SU-DHL-6 (cell line): ENCODE data around the gene MRPL14.

Experiments
- H2AFZ ChIP-seq: fragments of 200-600 bp; sonication (generic); 2 replicates; pipeline ENCODE4 v1.6.1; 2014; ENCODE audit warnings: low read depth, mild to moderate bottlenecking, moderate library complexity, mixed read lengths, antibody characterized with exemption, low read length; ENCODE audit not compliant: severe bottlenecking
- H3F3A ChIP-seq: fragments of 200-600 bp; shearing (Covaris generic); 2 replicates; pipeline ENCODE4 v1.6.0; 2016; ENCODE audit warnings: antibody characterized with exemption, mild to moderate bottlenecking; ENCODE audit not compliant: insufficient read depth
- H3K27ac ChIP-seq: fragments of 200-600 bp; sonication (generic); 2 replicates; pipeline ENCODE4 v1.5.1; 2016; ENCODE audit warnings: low read depth, mild to moderate bottlenecking, low read length, moderate library complexity, mixed read lengths
- H3K27me3 ChIP-seq: fragments of 200-600 bp; sonication (generic), shearing (Covaris generic); 2 replicates; pipeline ENCODE4 v1.6.0; 2014; ENCODE audit warnings: mild to moderate bottlenecking, low read length
- H3K36me3 ChIP-seq: fragments of 200-600 bp; sonication (generic); 2 replicates; pipeline ENCODE4 v1.6.1; 2014; ENCODE audit warnings: mild to moderate bottlenecking, low read length, mixed read lengths
- H3K4me2 ChIP-seq: fragments of 300-600, 200-600 bp; shearing (Covaris generic), sonication (generic); 2 replicates; pipeline ENCODE4 v1.6.0; 2014; ENCODE audit warnings: low read length, low read depth, mild to moderate bottlenecking; ENCODE audit not compliant: poor library complexity, severe bottlenecking
- H3K4me3 ChIP-seq: fragments of 200-600 bp; sonication (generic); 2 replicates; pipeline ENCODE4 v1.5.1; 2014; ENCODE audit warnings: antibody characterized with exemption, low read length, mild to moderate bottlenecking, mixed read lengths; ENCODE audit not compliant: insufficient read depth, poor library complexity, severe bottlenecking
- H3K79me2 ChIP-seq: fragments of 200-600 bp; sonication (generic); 2 replicates; pipeline ENCODE4 v1.6.1; 2014; ENCODE audit warnings: mild to moderate bottlenecking, low read length, moderate library complexity; ENCODE audit not compliant: insufficient read depth
- H3K9ac ChIP-seq: fragments of 200-600 bp; sonication (generic); 2 replicates; pipeline ENCODE4 v1.7.0; 2014; ENCODE audit warnings: mild to moderate bottlenecking, low read length
- H3K9me2 ChIP-seq: fragments of 200-600 bp; sonication (generic); replicated peaks from 2 replicates; pipeline ENCODE4 v1.6.1; 2014; ENCODE audit warnings: low read length; ENCODE audit not compliant: insufficient read depth
- H3K9me3 ChIP-seq: fragments of 200-600 bp; sonication (generic); 2 replicates; pipeline ENCODE4 v1.6.1; 2014; ENCODE audit warnings: low read length, mixed read lengths; ENCODE audit not compliant: insufficient read depth
- H4K20me1 ChIP-seq: fragments of 200-600 bp; sonication (generic); 2 replicates; pipeline ENCODE4 v1.6.1; 2014; ENCODE audit warnings: low read depth, mild to moderate bottlenecking, antibody characterized with exemption, low read length, moderate library complexity, mixed read lengths
- CTCF ChIP-seq: fragments of 200-600 bp; sonication (generic); IDR thresholded peaks from one replicate; pipeline ENCODE4 v1.5.1; 2017; ENCODE audit warnings: antibody characterized with exemption, mild to moderate bottlenecking, low read length, moderate library complexity; ENCODE audit not compliant: insufficient read depth, poor library complexity, severe bottlenecking
- EZH2phosphoT487 ChIP-seq: fragments of 200-600 bp; sonication (generic), shearing (Covaris generic); conservative IDR thresholded peaks from 2 replicates; pipeline ENCODE4 v1.6.1; 2018; ENCODE audit warnings: mild to moderate bottlenecking, antibody characterized with exemption, low read length, moderate library complexity, mixed read lengths

The MRPL14 gene

DNA sequence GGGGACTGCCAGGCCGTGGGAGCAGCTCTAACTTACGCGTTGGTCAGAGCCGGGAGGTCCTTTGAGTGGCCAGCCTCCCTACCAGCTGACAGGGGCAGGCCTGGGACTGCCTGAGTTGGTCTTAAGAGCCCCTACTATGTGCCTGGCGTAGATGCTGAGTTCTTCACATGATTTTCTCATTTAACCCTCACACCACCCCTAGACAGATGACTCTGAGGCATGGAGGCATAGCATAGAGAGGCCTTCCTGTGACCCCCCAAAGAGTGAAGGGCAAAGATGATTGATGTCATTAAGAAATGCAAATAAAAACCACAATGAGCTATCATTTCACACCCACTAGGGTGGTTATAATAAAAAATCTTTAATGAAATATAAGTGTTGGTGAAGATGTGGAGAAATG lies 36.8 kb downstream of the MRPL14 start:
- Histone ChIP-seq H3F3A (no peaks in the 10 kb centered on the region), H3K9ac (no peak overlapping the region), H2AFZ (no peak overlapping the region), H3K4me3 (no peak overlapping the region), H4K20me1 (no peaks in the 10 kb centered on the region), H3K9me3 (no peaks in the 10 kb centered on the region), H3K4me2 (no peak overlapping the region), H3K79me2 (no peaks in the 10 kb centered on the region), H3K27me3 (no peaks in the 10 kb centered on the region), H3K27ac (no peak overlapping the region), H3K36me3 (no peaks in the 10 kb centered on the region; the same call in 1 of the 2 replicates), H3K9me2 (no peaks in the 10 kb centered on the region)
- TF ChIP-seq CTCF (no peak), EZH2phosphoT487 (no peak)

- no peak overlapping the region for H3K4me3 ChIP-seq
- no peaks in the 10 kb centered on the region for H3K9me2 ChIP-seq
- no peak overlapping the region for H3K27ac ChIP-seq
- no peak overlapping the region for H3K9ac ChIP-seq
- no peaks in the 10 kb centered on the region for H3K9me3 ChIP-seq
- H3K27me3 ChIP-seq, result no peaks in the 10 kb centered on the region
- H3F3A ChIP-seq, result no peaks in the 10 kb centered on the region
- no peaks in the 10 kb centered on the region; the same call in 1 of the 2 replicates for H3K36me3 ChIP-seq
- no peaks in the 10 kb centered on the region for H4K20me1 ChIP-seq
- no peak overlapping the region for H3K4me2 ChIP-seq
- TF ChIP-seq CTCF, result no peak
- no peak for TF ChIP-seq EZH2phosphoT487
- no peaks in the 10 kb centered on the region for H3K79me2 ChIP-seq
- H2AFZ ChIP-seq, result no peak overlapping the region
These were observed 38.2 kb downstream of the MRPL14 start for GRCh38 chr6:44088827-44089590.

DNA sequence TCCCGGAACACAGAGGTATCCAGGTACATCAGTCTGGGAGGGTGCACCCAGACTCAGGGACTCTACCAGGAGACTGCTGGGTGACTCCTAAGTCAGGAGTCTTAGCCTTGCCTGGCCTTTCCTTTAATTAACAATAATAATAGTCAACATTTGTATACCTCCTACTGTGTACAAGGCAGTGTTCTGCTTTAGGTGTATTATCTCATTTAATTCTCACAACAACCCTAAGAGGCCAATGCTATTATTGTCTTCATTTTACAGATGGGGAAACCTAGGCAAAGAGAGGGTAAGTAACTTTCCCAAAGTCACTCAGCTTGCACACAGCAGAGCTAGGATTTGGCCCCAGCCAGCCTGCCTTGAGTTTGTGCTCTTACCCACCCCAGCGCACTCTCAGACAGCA lies 39.6 kb downstream of the MRPL14 start:
- H3K4me2 ChIP-seq, result no peak overlapping the region
- H3K79me2 ChIP-seq, result no peaks in the 10 kb centered on the region
- TF ChIP-seq CTCF, result no peak
- TF ChIP-seq EZH2phosphoT487, result no peak
- no peak overlapping the region for H3K4me3 ChIP-seq
- no peaks in the 10 kb centered on the region for H4K20me1 ChIP-seq
- no peaks in the 10 kb centered on the region for H3K36me3 ChIP-seq
- no peak overlapping the region for H2AFZ ChIP-seq
- H3K9ac ChIP-seq, result no peak overlapping the region
- no peaks in the 10 kb centered on the region for H3K9me3 ChIP-seq
- H3F3A ChIP-seq, result no peaks in the 10 kb centered on the region
- no peaks in the 10 kb centered on the region for H3K27me3 ChIP-seq
- H3K9me2 ChIP-seq, result no peaks in the 10 kb centered on the region
- H3K27ac ChIP-seq, result no peak overlapping the region
